Ovary (tissue), 9 donors: ENCODE measurements around the gene ARHGAP10. TPM values are rescaled to one million over a fixed set of nuclear protein-coding genes. Genes with fewer than 3 reads are reported as not detected.

Experiments used
- DNase-seq, 5 donors: peaks; one replicate each; pipeline ENCODE4 v3.0.0-alpha.2; 2019 to 2020
- H3K27ac ChIP-seq, 2 donors: fragments of 200-600 bp; one replicate each; pipeline versions ENCODE4 v1.5.1 to v1.8.0; 2019 to 2022
- H3K27me3 ChIP-seq: fragments of 200-600 bp; one replicate; pipeline ENCODE4 v1.8.0; 2022
- H3K36me3 ChIP-seq: fragments of 200-600 bp; sonication (generic); one replicate; pipeline ENCODE4 v1.5.1; 2019
- H3K4me1 ChIP-seq: one replicate; pipeline ENCODE4 v1.8.1; 2013; ENCODE audit warnings: mild to moderate bottlenecking, moderate library complexity; ENCODE audit not compliant: insufficient read depth
- H3K4me3 ChIP-seq: fragments of 200-600 bp; sonication (generic); one replicate; pipeline ENCODE4 v1.5.1; 2017
- H3K9me3 ChIP-seq, 2 donors: fragments of 200-600 bp in 1 of 2; sonication (generic) in 1 of 2; one replicate each; pipeline versions ENCODE4 v1.5.1 to v1.8.1; 2013 to 2019; ENCODE audit warnings: mild to moderate bottlenecking in 1 of 2, moderate library complexity in 1 of 2
- CTCF ChIP-seq, 3 donors: fragments of 450-650 bp in 2 of 3; fragments of 200-600 bp in 1 of 3; IDR thresholded peaks; one replicate each; pipeline versions ENCODE4 v1.5.1 to v1.8.0; 2016 to 2022; ENCODE audit warnings: antibody characterized with exemption in 3 of 3, mild to moderate bottlenecking in 1 of 3
- EP300 ChIP-seq: sonication (generic); formaldehyde crosslinking; IDR thresholded peaks from one replicate; pipeline ENCODE4 v1.6.1; 2017; ENCODE audit warnings: antibody characterized with exemption
- POLR2A ChIP-seq: fragments of 450-650 bp; IDR thresholded peaks from one replicate; pipeline ENCODE4 v1.6.1; 2017; ENCODE audit warnings: antibody characterized with exemption, mild to moderate bottlenecking, moderate library complexity
- WGBS, 3 donors: extraction: QIAGEN DNeasy Blood & Tissue Kit in 1 of 3; methylation state at CpG; one replicate each; pipeline versions ENCODE4 v1.1.5 to v1.1.7; 2013 to 2017; 5-methylcytosine and 5-hydroxymethylcytosine counted together
- intact Hi-C, 4 donors: fragments of 100-400 bp; cut with DNase I; formaldehyde crosslinking; loops; one replicate each; pipeline versions ENCODE4 v1.11.0 to v1.15.1; 2022 to 2023
- polyA plus RNA-seq, 2 donors: library from polyadenylated mRNA; stranded (reverse); fragments of 200-250 nt in 1 of 2; fragments of 350-450 nt in 1 of 2; fragmentation: Illumina TruSeq in 1 of 2; extraction: RNeasy Lipid Tissue Mini Kit (QIAGEN cat#74804) in 1 of 2; gene quantifications; one replicate each; pipeline ENCODE4 v1.2.3, GENCODE V29; 2013 to 2014
- total RNA-seq, 7 donors: library from RNA; depleted of rRNA in 2 of 7; stranded (reverse); fragments of >200 nt in 2 of 7; fragmentation: NEBNext Ultra II Directional in 3 of 7; extraction: Animal tissue kit (Norgen Biotek cat#: 25700) in 3 of 7; gene quantifications; one replicate each; pipeline versions ENCODE4 v1.1.0 to v1.2.4, GENCODE V29; 2016 to 2023
- donor health status: DM: no; HTN: no; CAD: no; lungs with moderate emphysema.
- donor health status: DM: no; HTN: no; CAD: no.
- donor health status: Bipolar disorder and iron deficiency.
- donor health status: DM: yes; HTN: yes; CAD: no.
- donor health status: DM: no; HTN: no; CAD: no.
- donor health status: DM: yes; HTN: yes; CAD: no.

ARHGAP10 gene
- total and polyA plus RNA-seq, 9 donors: 37.1 to 76.7 (median 63.8) TPM

DNA sequence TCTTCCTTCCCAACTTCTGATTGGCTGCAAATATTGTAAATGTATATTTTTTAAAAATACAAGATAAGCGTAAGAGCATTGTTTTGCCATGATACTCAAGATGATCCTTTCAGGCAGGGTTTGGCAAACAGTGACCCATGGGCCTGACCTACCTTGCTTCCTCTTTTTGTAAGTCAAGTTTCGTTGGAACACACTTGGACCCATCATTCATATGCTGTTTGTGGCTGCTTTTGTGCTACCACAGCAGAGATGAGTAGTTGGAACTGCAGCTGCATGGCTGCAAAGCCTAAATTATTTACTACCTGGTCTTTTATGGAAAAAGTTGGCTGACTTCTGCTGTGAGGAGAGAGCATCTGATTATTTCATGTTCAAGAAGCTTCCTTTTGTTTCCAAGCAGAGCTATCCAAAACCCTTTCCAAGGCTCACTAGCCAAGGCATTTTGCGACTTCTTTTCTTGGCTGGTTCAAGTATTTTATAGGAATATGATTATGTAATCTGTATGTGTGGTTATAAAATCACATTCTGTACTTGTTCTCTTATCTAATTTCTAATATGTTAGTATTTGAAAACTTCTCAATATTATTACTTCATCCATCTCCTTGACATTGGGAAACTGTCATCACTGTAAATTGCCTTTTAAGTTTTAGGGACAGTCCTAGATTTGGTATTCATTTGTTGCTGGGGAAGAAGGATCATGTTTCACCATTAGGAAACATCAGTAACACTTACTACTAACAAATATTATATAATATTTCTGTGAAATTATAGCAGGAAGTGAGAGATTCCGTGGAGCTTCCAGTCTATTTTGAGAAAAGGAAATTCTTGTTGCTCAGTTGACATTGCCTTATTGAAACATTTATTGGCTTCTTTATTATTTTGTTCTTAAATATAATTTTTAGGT, 109.2 kb downstream of the ARHGAP10 start:
- no peak for TF ChIP-seq EP300
- no peak for TF ChIP-seq POLR2A
- Histone ChIP-seq H3K27ac (no peak overlapping the region), H3K9me3 (no peaks in the 10 kb centered on the region), H3K4me1 (peaks cover 6% of the 10 kb centered on the region), H3K36me3 (no peaks in the 10 kb centered on the region), H3K4me3 (no peak overlapping the region), H3K27me3 (no peaks in the 10 kb centered on the region)
- 70 to 81% (median 81%) methylated on average over 4 of the region's 4 CpGs for WGBS, 3 donors
- intact Hi-C loops: no loop called here
- DNase-seq: no peak

DNA sequence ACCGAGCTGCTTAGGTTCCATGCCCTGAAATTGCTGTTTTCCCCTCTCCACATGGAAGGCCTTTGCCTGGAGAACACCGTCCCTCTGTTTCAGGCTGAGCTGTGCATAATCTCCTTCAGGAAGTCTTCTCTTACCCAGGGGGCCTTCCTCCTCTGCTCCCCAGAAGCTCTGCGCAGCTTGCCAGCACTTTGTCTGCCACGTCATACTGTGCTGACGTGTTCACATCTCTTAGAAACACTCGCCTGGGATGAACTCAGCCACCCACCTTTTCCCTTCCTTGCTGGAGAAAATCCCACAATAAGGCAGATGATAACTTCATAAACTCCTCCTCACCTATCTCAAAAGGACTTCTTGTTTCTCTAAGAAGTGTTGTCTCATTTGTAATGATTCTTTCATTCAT, 110.7 kb downstream of the ARHGAP10 start:
- Histone ChIP-seq H3K9me3 (no peaks in the 10 kb centered on the region), H3K36me3 (no peaks in the 10 kb centered on the region), H3K27me3 (no peaks in the 10 kb centered on the region), H3K4me1 (peaks cover 6% of the 10 kb centered on the region), H3K4me3 (no peak overlapping the region), H3K27ac (no peak overlapping the region)
- 79 to 96% (median 82%) methylated on average over 6 of the region's 6 CpGs for WGBS, 3 donors
- no peak for DNase-seq
- intact Hi-C loops: no loop called here
- no peak for TF ChIP-seq CTCF (IDR thresholded peaks at IDR 0.05)
- TF ChIP-seq EP300: no peak
- TF ChIP-seq POLR2A: no peak

- 78 to 79% (median 78%) methylated on average over 5 of the region's 5 CpGs for WGBS, 3 donors
Observed at GRCh38 chr4:147843162-147843561, 111.3 kb downstream of the ARHGAP10 start.

DNA sequence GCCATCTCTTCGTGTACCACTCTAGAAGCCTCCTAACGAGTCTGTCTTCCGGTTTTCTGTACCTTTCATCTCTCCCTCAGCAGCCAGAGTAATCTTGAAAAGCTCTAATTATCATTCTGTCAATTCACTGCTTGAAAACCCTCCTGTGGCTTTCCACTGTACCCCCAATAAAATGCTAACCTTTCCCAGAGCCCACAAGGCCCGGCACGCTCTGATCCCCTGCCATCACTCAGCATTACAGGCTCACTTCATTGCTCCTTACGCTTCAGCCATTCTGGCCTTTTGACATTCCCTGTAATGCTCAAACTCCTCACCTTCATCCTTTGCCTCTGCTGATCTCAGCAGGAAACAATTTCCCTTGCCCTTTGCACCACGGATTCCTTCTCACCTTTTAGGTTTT, 112.9 kb downstream of the ARHGAP10 start:
- H3K9me3 ChIP-seq: no peaks in the 10 kb centered on the region
- WGBS, 3 donors: 94% methylated on average over 7 of the region's 7 CpGs
- intact Hi-C loops: no loop called here
- no peaks in the 10 kb centered on the region for H3K27me3 ChIP-seq
- no peak overlapping the region for H3K4me3 ChIP-seq
- DNase-seq: no peak
- H3K36me3 ChIP-seq: no peaks in the 10 kb centered on the region
- H3K4me1 ChIP-seq: peaks cover 9% of the 10 kb centered on the region
- TF ChIP-seq EP300 (no peak), CTCF (IDR thresholded peaks at IDR 0.05) (no peak), POLR2A (no peak)
- H3K27ac ChIP-seq: no peak overlapping the region

More at GRCh38 chr4:147843162-147843561, 111.3 kb downstream of the ARHGAP10 start:
- DNase-seq: no peak
- TF ChIP-seq CTCF (IDR thresholded peaks at IDR 0.05) (no peak), POLR2A (no peak), EP300 (no peak)
- Histone ChIP-seq H3K4me3 (no peak overlapping the region), H3K4me1 (peaks cover 8% of the 10 kb centered on the region), H3K27me3 (no peaks in the 10 kb centered on the region), H3K27ac (no peak overlapping the region), H3K36me3 (no peaks in the 10 kb centered on the region), H3K9me3 (no peaks in the 10 kb centered on the region)
- intact Hi-C loops: no loop called here
